ENCODE measurements around the gene TXNRD2.

DNA sequence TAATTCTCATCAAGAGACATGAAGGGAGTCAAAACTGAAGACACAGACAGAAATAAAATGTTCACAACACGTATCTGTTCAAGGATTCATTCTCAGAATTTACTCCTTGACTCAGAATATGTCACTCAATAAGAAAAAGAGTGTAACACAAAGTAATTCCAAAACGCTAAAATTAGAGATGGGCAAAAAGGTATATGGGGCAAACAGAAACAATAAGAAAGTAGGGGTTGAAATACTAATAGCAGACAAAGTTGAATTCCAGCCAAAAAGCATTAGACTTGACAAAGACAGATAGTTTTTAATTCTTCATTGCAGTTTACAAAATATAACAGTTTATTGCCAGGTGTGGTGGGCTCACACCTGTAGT is 113.6 kb downstream of the TXNRD2 start:
- TF ChIP-seq CTCF (IDR thresholded peaks at IDR 0.05; ENCODE audit: low read depth, low read length) (no peak), EZH2phosphoT487 (IDR thresholded peaks at IDR 0.05; ENCODE audit: low read depth) (no peak)
